HG02884 (cell line): ENCODE measurements around the gene CENPL.
A peak's percentile ranks its signal among the peaks of the same experiment; 100 is the strongest.
"Not testable (repeated sequence)": the region's sequence is repeated elsewhere in the genome, so short reads cannot be mapped to it uniquely, and the experiment has no call there.

Experiments used
- ATAC-seq: cut with Tn5 transposase; IDR thresholded peaks from one replicate; pipeline ENCODE4 v1.9.1; 2021; ENCODE audit warnings: mild to moderate bottlenecking, moderate library complexity; ENCODE audit not compliant: unreplicated experiment

The CENPL gene, protein sequence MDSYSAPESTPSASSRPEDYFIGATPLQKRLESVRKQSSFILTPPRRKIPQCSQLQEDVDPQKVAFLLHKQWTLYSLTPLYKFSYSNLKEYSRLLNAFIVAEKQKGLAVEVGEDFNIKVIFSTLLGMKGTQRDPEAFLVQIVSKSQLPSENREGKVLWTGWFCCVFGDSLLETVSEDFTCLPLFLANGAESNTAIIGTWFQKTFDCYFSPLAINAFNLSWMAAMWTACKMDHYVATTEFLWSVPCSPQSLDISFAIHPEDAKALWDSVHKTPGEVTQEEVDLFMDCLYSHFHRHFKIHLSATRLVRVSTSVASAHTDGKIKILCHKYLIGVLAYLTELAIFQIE

DNA sequence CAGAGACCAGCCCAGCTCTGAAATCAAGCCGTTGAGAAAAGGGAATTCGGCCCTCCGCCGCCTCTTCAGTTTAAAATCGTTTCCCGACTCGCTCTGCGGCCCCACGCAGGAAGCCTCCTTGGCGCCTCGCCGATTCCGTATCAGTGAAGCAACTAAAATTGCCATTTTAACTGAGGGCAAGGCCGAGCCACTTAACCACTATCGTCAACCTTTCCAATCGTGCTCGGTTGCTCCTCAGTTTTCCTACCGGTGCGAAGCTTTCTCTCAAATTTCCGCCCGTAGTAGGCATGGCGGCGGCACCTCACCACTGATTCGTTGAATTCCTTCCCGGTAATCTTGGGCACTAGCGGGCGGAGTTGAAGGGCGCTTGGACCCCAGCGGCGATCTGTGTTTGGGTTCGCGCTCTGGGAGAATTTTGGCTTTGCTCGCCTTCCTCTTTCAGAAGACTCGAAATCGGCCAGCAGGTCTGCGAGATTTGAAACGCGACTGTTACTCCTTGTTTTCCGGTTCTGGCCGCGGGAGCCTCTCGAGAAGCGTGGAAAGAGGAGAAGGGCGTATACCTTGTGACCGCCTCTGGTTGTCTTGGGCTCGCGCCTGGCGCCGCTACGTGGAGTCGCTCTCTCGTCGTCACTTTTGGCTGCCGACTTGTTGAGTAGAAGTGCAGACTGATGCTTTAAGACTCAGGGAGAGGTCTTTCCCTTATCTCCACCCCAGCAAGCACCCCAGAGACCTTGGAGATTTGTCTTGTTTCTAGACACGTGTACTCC, at the start of gene CENPL, which contains the start of gene DARS2:
Gene CENPL (minus strand): TSS at position 569 of the 767 bp plus-strand sequence. CDS start 13,584 bp downstream, outside the sequence.
Gene DARS2 (plus strand): TSS at position 359 of the 767 bp plus-strand sequence. CDS start 557 bp downstream, outside the sequence.
- peak; percentile 86 for ATAC-seq

- ATAC-seq: no peak
These were observed 46.8 kb upstream of the CENPL start for GRCh38 chr1:173871500-173871899.

- no peak for ATAC-seq
These were observed 46.4 kb upstream of the CENPL start for GRCh38 chr1:173871091-173871490.

- ATAC-seq: no peak
These were observed 45.8 kb upstream of the CENPL start for GRCh38 chr1:173870252-173871075.

- no peak for ATAC-seq
These were observed 44.3 kb upstream of the CENPL start for GRCh38 chr1:173869021-173869359.

DNA sequence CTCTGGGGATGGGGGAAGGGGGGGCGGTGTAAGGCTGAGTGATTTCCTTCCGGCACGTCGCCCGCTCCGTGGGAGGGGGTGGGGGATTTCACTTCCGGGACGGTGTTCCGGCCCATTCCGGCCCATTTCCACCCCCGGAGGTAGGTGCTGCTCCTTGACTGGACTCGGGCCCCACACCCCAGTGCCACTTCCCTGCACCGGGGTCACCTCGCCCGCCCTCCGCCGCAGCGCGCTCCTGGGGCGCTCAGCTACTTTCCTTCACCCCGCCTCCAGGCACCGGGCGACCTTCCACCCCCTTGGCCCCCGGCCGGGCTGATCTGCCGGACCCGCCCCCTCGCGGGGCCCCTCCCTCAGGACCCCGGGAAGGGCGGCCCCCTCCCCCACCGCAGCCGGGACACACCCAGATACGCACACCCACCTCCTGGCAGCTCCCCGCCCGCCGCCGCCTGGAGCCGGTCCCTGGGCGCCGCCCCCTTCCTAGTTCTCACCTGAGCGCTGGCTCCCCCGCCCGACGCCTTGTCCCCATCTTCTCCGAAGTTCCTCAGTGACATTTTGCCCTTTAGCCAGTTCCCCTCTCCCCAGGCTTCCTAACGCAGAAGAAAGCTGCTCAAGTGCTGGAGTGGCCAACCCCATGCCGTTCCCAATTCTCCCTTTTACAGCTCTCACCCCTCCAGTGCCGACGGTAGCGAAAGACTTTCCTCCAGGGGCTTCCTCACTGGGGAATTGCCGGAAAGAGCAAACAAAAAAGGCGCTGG, 43.8 kb upstream of the CENPL start, which contains the start of gene ZBTB37:
Gene ZBTB37 (plus strand): TSS at position 115 of the 755 bp plus-strand sequence. CDS start 1,846 bp downstream, outside the sequence.
- peak; percentile 54 for ATAC-seq

GRCh38 chr1:173867753-173868265, 43.1 kb upstream of the CENPL start, which contains the start of gene GAS5:
TSS of gene GAS5 (minus strand) at chr1:173867989.
- ATAC-seq: peak; percentile 68

DNA sequence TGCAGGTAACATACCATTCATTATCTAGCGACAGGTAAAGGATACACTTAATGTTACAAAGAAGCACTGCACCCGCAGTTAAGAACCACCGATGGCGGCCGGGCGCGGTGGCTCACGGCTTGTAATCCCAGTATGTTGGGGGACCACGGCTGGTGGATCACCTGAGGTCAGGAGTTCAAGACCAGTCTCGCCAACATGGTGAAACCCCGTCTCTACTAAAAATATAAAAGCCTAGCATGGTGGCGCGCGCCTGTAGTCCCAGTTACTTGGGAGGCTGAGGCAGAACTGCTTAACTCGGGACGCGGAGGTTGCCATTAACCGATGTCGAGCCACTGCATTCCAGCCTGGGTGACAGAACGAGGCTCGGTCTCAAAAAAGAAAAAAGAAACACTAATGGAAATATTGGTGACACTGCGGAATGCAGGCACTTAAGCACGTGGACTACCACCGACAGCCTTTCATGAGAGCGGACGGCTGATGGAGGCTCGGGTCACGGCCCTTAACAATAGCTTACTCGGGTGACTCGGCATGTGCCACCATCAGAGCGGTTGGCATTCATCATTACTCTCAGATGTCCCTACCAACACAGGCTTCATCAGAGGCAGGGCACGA, 42.6 kb upstream of the CENPL start:
- peak; percentile 2 for ATAC-seq

- ATAC-seq: no peak
These were observed 41.9 kb upstream of the CENPL start for GRCh38 chr1:173866413-173867115.

- no peak for ATAC-seq
These were observed 40.9 kb upstream of the CENPL start for GRCh38 chr1:173865468-173866164.

DNA sequence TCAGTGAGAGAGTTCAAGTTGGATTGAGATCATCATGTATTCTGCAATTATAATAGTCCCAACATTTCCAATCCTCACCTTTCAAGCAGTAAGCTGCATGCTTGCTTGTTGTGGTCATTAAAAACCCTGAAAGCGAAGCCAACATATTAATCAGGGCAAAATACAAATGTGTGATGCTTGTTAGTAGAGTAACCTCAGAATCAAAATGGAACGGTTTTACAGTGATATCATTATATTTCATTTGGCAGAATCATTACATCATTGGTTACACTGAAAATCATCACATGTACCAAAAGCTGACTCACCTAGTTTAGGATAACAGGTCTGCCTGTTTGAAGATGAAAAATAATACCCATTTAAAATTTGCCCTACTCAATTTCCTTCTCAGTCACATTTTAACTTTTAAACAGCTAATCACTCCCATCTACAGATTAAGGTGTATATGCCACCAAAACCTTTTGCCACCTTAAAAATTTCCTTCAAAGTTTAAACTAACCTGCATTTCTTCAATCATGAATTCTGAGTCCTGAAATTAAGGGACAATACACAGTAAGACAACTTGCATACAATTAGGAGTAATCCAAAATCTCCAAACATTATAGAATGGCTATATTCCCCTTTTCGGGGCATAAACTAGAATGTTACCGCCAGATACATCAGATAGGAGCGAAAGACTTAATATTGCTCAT, 39.6 kb upstream of the CENPL start:
- no peak for ATAC-seq

- no peak for ATAC-seq
These were observed 38.8 kb upstream of the CENPL start for GRCh38 chr1:173863224-173864161.

DNA sequence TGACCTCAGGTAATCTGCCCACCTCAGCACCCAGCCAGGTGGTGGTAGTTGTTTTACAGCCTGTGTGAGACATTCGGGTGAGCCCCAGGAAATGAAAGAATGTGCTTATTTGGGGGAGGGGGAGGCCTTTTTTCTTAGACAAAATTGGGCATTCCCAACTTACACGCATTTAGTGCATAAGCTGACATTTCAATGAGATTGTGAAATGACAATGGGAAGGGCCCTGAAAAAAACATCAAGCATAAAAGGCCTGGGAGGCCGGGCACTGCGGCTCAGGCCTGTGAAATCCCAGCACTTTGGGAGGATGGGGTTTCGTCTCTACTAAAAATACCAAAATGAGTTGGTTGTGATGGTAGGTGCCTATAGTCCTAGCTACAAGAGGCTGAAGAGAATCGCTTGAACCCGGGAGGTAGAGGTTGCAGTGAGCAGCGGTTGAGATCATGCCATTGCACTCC, 38.1 kb upstream of the CENPL start:
- ATAC-seq: no peak

DNA sequence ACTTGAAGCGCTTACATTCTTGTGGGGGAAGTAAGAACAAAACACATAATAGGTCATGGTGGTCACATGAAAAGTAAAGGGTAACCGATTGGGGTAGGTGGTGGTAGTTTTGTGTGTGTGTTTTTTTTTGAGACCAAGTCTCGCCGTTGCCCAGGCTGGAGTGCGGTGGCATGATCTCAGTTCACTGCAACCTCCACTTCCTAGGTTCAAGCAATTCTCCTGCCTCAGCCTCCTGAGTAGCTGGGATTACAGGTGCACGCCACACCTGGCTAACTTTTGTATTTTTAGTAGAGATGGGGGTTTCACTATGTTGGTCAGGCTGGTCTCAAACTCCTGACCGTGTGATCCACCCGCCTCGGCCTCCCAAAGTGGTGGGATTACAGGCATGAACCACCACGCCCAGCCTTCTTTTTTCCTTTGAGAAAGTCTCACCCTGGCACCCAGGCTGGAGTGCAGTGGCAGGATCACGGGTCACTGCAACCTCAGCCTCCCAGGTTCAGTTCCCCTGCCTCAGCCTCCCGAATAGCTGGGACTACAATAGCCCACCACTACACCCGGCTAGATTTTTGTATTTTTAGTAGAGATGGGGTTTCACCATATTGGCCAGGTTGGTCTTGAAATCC, 37.6 kb upstream of the CENPL start:
- ATAC-seq: not testable (repeated sequence)

DNA sequence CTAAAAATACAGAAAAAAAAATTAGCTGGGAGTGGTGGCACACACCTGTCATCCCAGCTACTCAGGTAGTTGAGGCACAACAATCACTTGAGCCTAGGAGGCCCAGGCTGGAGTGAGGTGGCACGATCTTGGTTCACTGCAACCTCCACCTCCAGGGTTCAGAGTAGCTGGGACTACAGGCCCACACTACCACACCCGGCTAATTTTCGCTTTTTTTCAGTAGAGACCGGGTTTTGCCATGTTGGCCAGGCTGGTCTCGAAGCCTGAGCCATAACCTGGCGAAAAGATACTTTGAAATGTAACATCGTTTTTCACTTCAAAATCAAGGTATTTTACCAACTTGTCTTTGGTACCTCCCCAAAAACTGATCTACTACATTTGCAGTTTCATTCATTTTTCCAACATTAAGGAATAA, 37.1 kb upstream of the CENPL start:
- ATAC-seq: no peak

GRCh38 chr1:173860065-173860464, 35.4 kb upstream of the CENPL start:
- no peak for ATAC-seq
